Vagina (tissue), 2 donors: ENCODE measurements around the gene CHRNA1.

Source experiments
- POLR2AphosphoS5 ChIP-seq, 2 donors: sonication (generic); formaldehyde crosslinking; IDR thresholded peaks; one replicate each; pipeline ENCODE4 v1.9.0; 2017; ENCODE audit warnings: antibody characterized with exemption in 2 of 2, mild to moderate bottlenecking in 2 of 2, low read depth in 1 of 2; ENCODE audit not compliant: insufficient read depth in 1 of 2
- TF ChIP-seq, protein P1 (sequence below), 3 experiments: fragments of 450-650 bp in 2 of 3; fragments of 200-600 bp in 1 of 3; sonication (generic) in 1 of 3; IDR thresholded peaks; one replicate each; pipeline ENCODE4 v1.5.1; 2017 to 2019; ENCODE audit warnings: antibody characterized with exemption in 3 of 3, mild to moderate bottlenecking in 2 of 3, moderate library complexity in 2 of 3

DNA sequence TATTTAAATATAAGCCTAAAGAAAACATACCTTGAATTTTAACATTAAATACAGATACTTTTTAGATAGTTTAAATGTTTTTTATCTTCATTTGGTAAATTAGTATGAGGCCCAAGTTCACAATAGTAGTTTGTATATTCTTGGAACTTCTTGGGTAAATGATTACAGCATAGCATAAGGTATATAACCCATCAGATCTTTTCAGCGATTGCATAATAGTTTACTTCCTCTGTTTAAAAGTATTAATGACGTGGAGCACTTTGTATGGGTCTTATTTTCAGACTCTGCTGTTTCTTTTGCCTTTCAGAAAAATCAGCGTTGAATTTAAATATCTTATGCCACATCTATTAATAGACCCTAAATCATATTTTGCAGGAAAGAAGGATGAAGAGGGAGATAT, 60.2 kb downstream of the CHRNA1 start:
- TF ChIP-seq, protein P1, sequence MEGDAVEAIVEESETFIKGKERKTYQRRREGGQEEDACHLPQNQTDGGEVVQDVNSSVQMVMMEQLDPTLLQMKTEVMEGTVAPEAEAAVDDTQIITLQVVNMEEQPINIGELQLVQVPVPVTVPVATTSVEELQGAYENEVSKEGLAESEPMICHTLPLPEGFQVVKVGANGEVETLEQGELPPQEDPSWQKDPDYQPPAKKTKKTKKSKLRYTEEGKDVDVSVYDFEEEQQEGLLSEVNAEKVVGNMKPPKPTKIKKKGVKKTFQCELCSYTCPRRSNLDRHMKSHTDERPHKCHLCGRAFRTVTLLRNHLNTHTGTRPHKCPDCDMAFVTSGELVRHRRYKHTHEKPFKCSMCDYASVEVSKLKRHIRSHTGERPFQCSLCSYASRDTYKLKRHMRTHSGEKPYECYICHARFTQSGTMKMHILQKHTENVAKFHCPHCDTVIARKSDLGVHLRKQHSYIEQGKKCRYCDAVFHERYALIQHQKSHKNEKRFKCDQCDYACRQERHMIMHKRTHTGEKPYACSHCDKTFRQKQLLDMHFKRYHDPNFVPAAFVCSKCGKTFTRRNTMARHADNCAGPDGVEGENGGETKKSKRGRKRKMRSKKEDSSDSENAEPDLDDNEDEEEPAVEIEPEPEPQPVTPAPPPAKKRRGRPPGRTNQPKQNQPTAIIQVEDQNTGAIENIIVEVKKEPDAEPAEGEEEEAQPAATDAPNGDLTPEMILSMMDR (IDR thresholded peaks at IDR 0.05): no peak
- no peak for TF ChIP-seq POLR2AphosphoS5 (IDR thresholded peaks at IDR 0.05; ENCODE audit: insufficient read depth in 1 of 2, low read depth in 1 of 2)
